B cell (primary cell): Measurements from ENCODE around the gene RMP24.

Source experiments
- ATAC-seq: fragments of 200-7000 bp; cut with Tn5 transposase; one replicate; pipeline ENCODE4 v1.10.0; 2021; ENCODE audit warnings: low read depth, mild to moderate bottlenecking, moderate number of reproducible peaks, moderate library complexity
- CTCF ChIA-PET: fragments of 350-600 bp; sonication (Branson Sonifier 250); formaldehyde crosslinking; loops from one replicate; lab custom pipeline; 2021; ENCODE audit warnings: antibody characterized with exemption, inconsistent platforms; lab: Charles Lee
- POLR2A ChIA-PET: fragments of 350-600 bp; sonication (Branson Sonifier 250); formaldehyde crosslinking; loops from one replicate; lab custom pipeline; 2021; ENCODE audit warnings: antibody characterized with exemption; lab: Charles Lee
- DNase-seq: peaks from one replicate; pipeline ENCODE4 v3.0.0; 2013
- H2AFZ ChIP-seq: 2 replicates; pipeline ENCODE4 v1.6.1; 2012; ENCODE audit warnings: mild to moderate bottlenecking, low read depth, low read length; ENCODE audit not compliant: insufficient read depth, poor library complexity, severe bottlenecking
- H3K27ac ChIP-seq, 2 donors: 1 replicate in 1 of 2; 2 replicates in 1 of 2; pipeline ENCODE4 v1.5.1; 2012 to 2013; ENCODE audit warnings: low read length in 2 of 2, mild to moderate bottlenecking in 2 of 2, moderate library complexity in 1 of 2
- H3K27me3 ChIP-seq, 4 experiments: fragments of 200-600 bp in 1 of 4; sonication (generic) in 1 of 4; replicated peaks in 1 of 4; 1 replicate in 2 of 4; 2 replicates in 2 of 4; pipeline versions ENCODE4 v1.6.1 to v1.7.0; 2013 to 2016; ENCODE audit warnings: low read length in 3 of 4, mild to moderate bottlenecking in 2 of 4, mixed read lengths in 1 of 4, moderate library complexity in 1 of 4; ENCODE audit not compliant: insufficient read depth in 4 of 4, control insufficient read depth in 3 of 4; ENCODE audit errors: control extremely low read depth in 1 of 4
- H3K36me3 ChIP-seq, 2 experiments: replicated peaks in 1 of 2; 1 replicate in 1 of 2; 2 replicates in 1 of 2; pipeline versions ENCODE4 v1.6.1 to v1.7.1; 2013; ENCODE audit warnings: low read length in 1 of 2; ENCODE audit not compliant: insufficient read depth in 2 of 2, control insufficient read depth in 1 of 2; ENCODE audit errors: control extremely low read depth in 1 of 2, extremely low read depth in 1 of 2
- H3K4me1 ChIP-seq, 2 donors: fragments of 200-600 bp in 1 of 2; sonication (generic) in 1 of 2; 1 replicate in 1 of 2; 2 replicates in 1 of 2; pipeline versions ENCODE4 v1.5.1 to v1.6.1; 2013 to 2017; ENCODE audit warnings: low read length in 2 of 2; ENCODE audit not compliant: control insufficient read depth in 2 of 2, insufficient read depth in 2 of 2
- H3K4me2 ChIP-seq: replicated peaks from 2 replicates; pipeline ENCODE3; 2012; ENCODE audit warnings: mild to moderate bottlenecking, low read depth, low read length; ENCODE audit not compliant: poor library complexity, severe bottlenecking
- H3K4me3 ChIP-seq, 5 experiments: fragments of 200-600 bp in 1 of 5; sonication (generic) in 1 of 5; 1 replicate in 3 of 5; 2 replicates in 2 of 5; pipeline versions ENCODE4 v1.5.1 to v1.7.0; 2011 to 2016; ENCODE audit warnings: low read length in 4 of 5, mild to moderate bottlenecking in 4 of 5, low read depth in 2 of 5, control low read depth in 1 of 5, moderate library complexity in 1 of 5; ENCODE audit not compliant: insufficient read depth in 1 of 5; ENCODE audit errors: control extremely low read depth in 1 of 5, extremely low read depth in 1 of 5
- H3K79me2 ChIP-seq: fragments of 200-600 bp; sonication (generic); one replicate; pipeline ENCODE4 v1.6.0; 2016; ENCODE audit warnings: low read length; ENCODE audit not compliant: control insufficient read depth, insufficient read depth
- H3K9ac ChIP-seq: fragments of 200-600 bp; sonication (generic); 2 replicates; pipeline ENCODE4 v1.6.1; 2017; ENCODE audit warnings: mild to moderate bottlenecking, low read length, moderate library complexity
- H3K9me3 ChIP-seq, 3 donors: one replicate each; pipeline versions ENCODE4 v1.6.1 to v1.7.1; 2013; ENCODE audit warnings: low read length in 2 of 3; ENCODE audit not compliant: control insufficient read depth in 2 of 3, insufficient read depth in 1 of 3; ENCODE audit errors: control extremely low read depth in 1 of 3
- H4K20me1 ChIP-seq: 2 replicates; pipeline ENCODE4 v1.6.0; 2012; ENCODE audit warnings: mild to moderate bottlenecking, low read length; ENCODE audit not compliant: insufficient read depth, control insufficient read depth, poor library complexity, severe bottlenecking
- H3K27ac Mint-ChIP-seq: one replicate; pipeline ENCODE4 v1.8.0; 2021; ENCODE audit warnings: mixed read lengths
- H3K27me3 Mint-ChIP-seq: one replicate; pipeline ENCODE4 v1.8.0; 2021; ENCODE audit warnings: mixed read lengths
- H3K4me1 Mint-ChIP-seq: one replicate; pipeline ENCODE4 v1.8.0; 2021; ENCODE audit warnings: mixed read lengths
- H3K4me3 Mint-ChIP-seq: one replicate; pipeline ENCODE4 v1.8.0; 2021; ENCODE audit warnings: mixed read lengths
- H3K9me3 Mint-ChIP-seq: one replicate; pipeline ENCODE4 v1.8.0; 2022; ENCODE audit warnings: mixed read lengths; ENCODE audit not compliant: insufficient read depth
- CTCF ChIP-seq: fragments of 200-600 bp; IDR thresholded peaks from one replicate; pipeline ENCODE4 v1.8.0; 2022; ENCODE audit warnings: antibody characterized with exemption, mild to moderate bottlenecking
- EZH2 ChIP-seq: IDR thresholded peaks from 2 replicates; pipeline ENCODE4 v1.6.1; 2012; ENCODE audit warnings: borderline replicate concordance, low read depth, mild to moderate bottlenecking, moderate library complexity, low read length; ENCODE audit not compliant: insufficient read depth, poor library complexity, severe bottlenecking
- WGBS: methylation state at CpG from one replicate; pipeline ENCODE4 v1.1.5; 2013; ENCODE audit warnings: missing lambda C conversion rate; ENCODE audit not compliant: insufficient coverage; 5-methylcytosine and 5-hydroxymethylcytosine counted together
- intact Hi-C: fragments of 100-400 bp; cut with micrococcal nuclease; formaldehyde crosslinking; loops from one replicate; pipeline ENCODE4 v1.10.0; 2022

The RMP24 gene

GRCh38 chr18:35927430-35927829 lies 45.0 kb upstream of the RMP24 start:
- Histone ChIP-seq H2AFZ (no peak overlapping the region), H3K4me2 (no peak overlapping the region), H3K27ac (no peak overlapping the region), H3K9me3 (peaks cover 2 to 10% (median 5%) of the 10 kb centered on the region in 3 donors), H4K20me1 (no peaks in the 10 kb centered on the region), H3K27me3 (peaks cover 0 to 17% (median 8%) of the 10 kb centered on the region in 4 experiments), H3K36me3 (no peaks in the 10 kb centered on the region), H3K4me1 (no peaks in the 10 kb centered on the region), H3K4me3 (no peak overlapping the region), H3K79me2 (no peaks in the 10 kb centered on the region), H3K9ac (no peak overlapping the region)
- H3K4me3 Mint-ChIP-seq: no peak overlapping the region
- TF ChIP-seq CTCF: no peak
- TF ChIP-seq EZH2: no peak
- H3K27me3 Mint-ChIP-seq: peaks cover 37% of the 10 kb centered on the region
- DNase-seq (no peak), ATAC-seq (no peak)
- WGBS: no CpG with 5 or more reads among the region's 3 CpGs
- no peak overlapping the region for H3K27ac Mint-ChIP-seq
- peaks cover 2% of the 10 kb centered on the region for H3K9me3 Mint-ChIP-seq
- POLR2A ChIA-PET: no interaction called here
- intact Hi-C loops: no loop called here
- CTCF ChIA-PET: no interaction called here
- no peaks in the 10 kb centered on the region for H3K4me1 Mint-ChIP-seq

- peaks cover 0 to 9% (median 2%) of the 10 kb centered on the region in 4 experiments for H3K27me3 ChIP-seq
- ATAC-seq (no peak), DNase-seq (no peak)
- Mint-ChIP-seq H3K27me3 (peaks cover 3% of the 10 kb centered on the region), H3K27ac (no peak overlapping the region), H3K4me1 (no peaks in the 10 kb centered on the region), H3K4me3 (no peak overlapping the region), H3K9me3 (peaks cover 2% of the 10 kb centered on the region)
- ChIA-PET POLR2A (no interaction called here), CTCF (no interaction called here)
- 87% methylated on average over 7 of the region's 8 CpGs for WGBS
- no peaks in the 10 kb centered on the region for H4K20me1 ChIP-seq
- no peaks in the 10 kb centered on the region for H3K4me1 ChIP-seq
- H3K4me2 ChIP-seq: no peak overlapping the region
- H3K79me2 ChIP-seq: no peaks in the 10 kb centered on the region
- intact Hi-C loops: no loop called here
- H2AFZ ChIP-seq: no peak overlapping the region
- H3K4me3 ChIP-seq: no peak overlapping the region
- no peaks in the 10 kb centered on the region for H3K36me3 ChIP-seq
- H3K27ac ChIP-seq: no peak overlapping the region
- no peak for TF ChIP-seq EZH2
- no peak overlapping the region for H3K9ac ChIP-seq
- peaks cover 2 to 10% (median 5%) of the 10 kb centered on the region in 3 donors for H3K9me3 ChIP-seq
Measured at GRCh38 chr18:35933982-35934381, 38.5 kb upstream of the RMP24 start.
